Naive thymus-derived CD8-positive, alpha-beta T cell (primary cell): ENCODE measurements around the gene FOXD4L4. TPM values are rescaled to one million over a fixed set of nuclear protein-coding genes. Genes with fewer than 3 reads are reported as not detected.
A peak's percentile ranks its signal among the peaks of the same experiment; 100 is the strongest.
"Not testable (repeated sequence)": the region's sequence is repeated elsewhere in the genome, so short reads cannot be mapped to it uniquely, and the experiment has no call there.

Experiments used
- ATAC-seq, 2 donors: fragments of 150-1000 bp; cut with Tn5 transposase in 1 of 2; sonication (Bioruptor Pico), chemical (Tn5 transposase) in 1 of 2; 1 replicate in 1 of 2; 2 replicates in 1 of 2; pipeline ENCODE4 v1.10.0; 2021; ENCODE audit warnings: mild to moderate bottlenecking in 2 of 2, moderate library complexity in 2 of 2
- POLR2A ChIA-PET: fragments of 350-600 bp; sonication (Branson Sonifier 250); formaldehyde crosslinking; loops from one replicate; lab custom pipeline; 2021; ENCODE audit warnings: antibody characterized with exemption; lab: Charles Lee
- DNase-seq, 10 donors: peaks; one replicate each; pipeline versions ENCODE4 v3.0.0 to v3.0.0-alpha.2; 2020 to 2022
- H3K27ac Mint-ChIP-seq, 10 donors: one replicate each; pipeline ENCODE4 v1.8.0; 2020 to 2022; ENCODE audit warnings: mild to moderate bottlenecking in 10 of 10, mixed read lengths in 10 of 10, moderate library complexity in 4 of 10, inconsistent platforms in 1 of 10
- H3K27me3 Mint-ChIP-seq, 5 donors: one replicate each; pipeline ENCODE4 v1.8.0; 2021 to 2022; ENCODE audit warnings: mixed read lengths in 5 of 5
- H3K36me3 Mint-ChIP-seq, 3 donors: one replicate each; pipeline ENCODE4 v1.8.0; 2020 to 2022; ENCODE audit warnings: mixed read lengths in 3 of 3, mild to moderate bottlenecking in 2 of 3, inconsistent platforms in 1 of 3
- H3K4me1 Mint-ChIP-seq, 4 donors: one replicate each; pipeline ENCODE4 v1.8.0; 2021 to 2022; ENCODE audit warnings: mixed read lengths in 4 of 4
- H3K4me3 Mint-ChIP-seq, 10 donors: one replicate each; pipeline ENCODE4 v1.8.0; 2020 to 2022; ENCODE audit warnings: mild to moderate bottlenecking in 10 of 10, mixed read lengths in 10 of 10, moderate library complexity in 6 of 10, inconsistent platforms in 1 of 10
- H3K9me3 Mint-ChIP-seq, 9 donors: one replicate each; pipeline ENCODE4 v1.8.0; 2020 to 2022; ENCODE audit warnings: mixed read lengths in 9 of 9, mild to moderate bottlenecking in 3 of 9, inconsistent platforms in 1 of 9, moderate library complexity in 1 of 9
- polyA plus RNA-seq, 3 donors: library from polyadenylated mRNA; unstranded; fragments of 300-500 nt; fragmentation: Illumina TruSeq; gene quantifications; one replicate each; pipeline ENCODE4 v1.2.3, GENCODE V29; 2021
- total RNA-seq, 8 experiments: library from RNA in 2 of 8; stranded (reverse) in 2 of 8; gene quantifications; one replicate each; pipeline ENCODE4 v1.2.3 and lab custom pipeline; 2021 to 2026

Gene FOXD4L4
- under 1 TPM; 0.42 to 0.44 TPM for total RNA-seq
- polyA plus RNA-seq, result not detected
- total RNA-seq (lab: John Stamatoyannopoulos, UW), result 0 to 0.13 (median 0) reads per million in 6 experiments

GRCh38 chr9:65737096-65737564, at the start of gene FOXD4L4:
Gene FOXD4L4, plus strand, starts transcription at chr9:65737146. Its CDS starts 0 bp downstream, at chr9:65737146.
- H3K27me3 Mint-ChIP-seq, result peaks cover 4 to 10% (median 5%) of the 10 kb centered on the region in 5 donors
- H3K4me1 Mint-ChIP-seq, H3K27ac Mint-ChIP-seq, ATAC-seq, H3K36me3 Mint-ChIP-seq, POLR2A ChIA-PET, H3K9me3 Mint-ChIP-seq: not testable (repeated sequence)
- peak within 1 kb of the TSS in 2 of 10 donors; percentile 44 to 61 for H3K4me3 Mint-ChIP-seq
- DNase-seq, result peak in 2 of 10 donors; percentile 4 to 15

GRCh38 chr9:65703550-65703949, 33.4 kb upstream of the FOXD4L4 start:
- H3K4me3 Mint-ChIP-seq, ATAC-seq, H3K4me1 Mint-ChIP-seq, DNase-seq, POLR2A ChIA-PET, H3K27me3 Mint-ChIP-seq, H3K36me3 Mint-ChIP-seq, H3K27ac Mint-ChIP-seq, H3K9me3 Mint-ChIP-seq: not testable (repeated sequence)

GRCh38 chr9:65714445-65714844, 22.5 kb upstream of the FOXD4L4 start:
- POLR2A ChIA-PET, H3K36me3 Mint-ChIP-seq, DNase-seq, H3K27me3 Mint-ChIP-seq, H3K4me1 Mint-ChIP-seq, ATAC-seq, H3K9me3 Mint-ChIP-seq, H3K4me3 Mint-ChIP-seq, H3K27ac Mint-ChIP-seq: not testable (repeated sequence)

- H3K9me3 Mint-ChIP-seq, DNase-seq, POLR2A ChIA-PET, H3K4me1 Mint-ChIP-seq, H3K36me3 Mint-ChIP-seq, ATAC-seq, H3K27ac Mint-ChIP-seq: not testable (repeated sequence)
- H3K4me3 Mint-ChIP-seq, result peak overlapping the region in 2 of 10 donors; percentile 44 to 61
- peaks cover 4 to 10% (median 5%) of the 10 kb centered on the region in 5 donors for H3K27me3 Mint-ChIP-seq
Observed at GRCh38 chr9:65738133-65738532, 1.2 kb downstream of the FOXD4L4 start.

Other genes with a start within 250 kb of the FOXD4L4 start
- 10 to 100 TPM; 68.7 to 74.7 TPM for gene ZNG1E, start 61.2 kb upstream of the FOXD4L4 start, total RNA-seq
- gene ZNG1E, start 61.2 kb upstream of the FOXD4L4 start, polyA plus RNA-seq, result 10 to 100 TPM; 21.4 to 30.2 (median 27.1) TPM